Stomach (tissue), 4 donors: ENCODE data around the gene TRIM37.

Experiments
- CTCF ChIP-seq, 7 experiments: fragments of 450-650 bp in 4 of 7; fragments of 200-600 bp in 3 of 7; sonication (generic) in 3 of 7; IDR thresholded peaks; one replicate each; pipeline ENCODE4 v1.5.1; 2016 to 2019; ENCODE audit warnings: antibody characterized with exemption in 7 of 7, control low read depth in 2 of 7, mild to moderate bottlenecking in 1 of 7
- EP300 ChIP-seq: sonication (generic); formaldehyde crosslinking; IDR thresholded peaks from one replicate; pipeline ENCODE4 v1.6.1; 2017; ENCODE audit warnings: antibody characterized with exemption
- POLR2A ChIP-seq, 4 donors: fragments of 450-650 bp; IDR thresholded peaks; one replicate each; pipeline ENCODE4 v1.6.1; 2016; ENCODE audit warnings: antibody characterized with exemption in 4 of 4, control low read depth in 2 of 4, mild to moderate bottlenecking in 1 of 4, moderate library complexity in 1 of 4

GRCh38 chr17:58982626-58983025, 124.1 kb downstream of the TRIM37 start:
- TF ChIP-seq CTCF (IDR thresholded peaks at IDR 0.05) (no peak), EP300 (no peak), POLR2A (IDR thresholded peaks at IDR 0.05) (no peak)
